Liver (tissue), 9 donors: ENCODE measurements around the gene SREBF2. TPM values are rescaled to one million over a fixed set of nuclear protein-coding genes. Genes with fewer than 3 reads are reported as not detected.

Source experiments
- DNase-seq: peaks from one replicate; pipeline ENCODE4 v3.0.0-alpha.2; 2017; ENCODE audit warnings: low spot score
- H3K27ac ChIP-seq, 2 donors: one replicate each; pipeline ENCODE4 v1.7.0; 2013; ENCODE audit warnings: inconsistent platforms in 2 of 2, low read length in 2 of 2, control low read depth in 1 of 2, low read depth in 1 of 2, mild to moderate bottlenecking in 1 of 2
- H3K27me3 ChIP-seq, 4 donors: one replicate each; pipeline versions ENCODE4 v1.6.1 to v1.7.0; 2013; ENCODE audit warnings: low read length in 3 of 4, inconsistent platforms in 1 of 4, mild to moderate bottlenecking in 1 of 4, moderate library complexity in 1 of 4; ENCODE audit not compliant: control insufficient read depth in 4 of 4, insufficient read depth in 4 of 4
- H3K36me3 ChIP-seq, 4 donors: one replicate each; pipeline versions ENCODE4 v1.6.1 to v1.7.0; 2013; ENCODE audit warnings: low read length in 3 of 4, mild to moderate bottlenecking in 3 of 4, low read depth in 1 of 4, moderate library complexity in 1 of 4; ENCODE audit not compliant: control insufficient read depth in 4 of 4, insufficient read depth in 3 of 4
- H3K4me1 ChIP-seq, 4 donors: one replicate each; pipeline versions ENCODE4 v1.6.1 to v1.7.0; 2013; ENCODE audit warnings: low read length in 3 of 4, mild to moderate bottlenecking in 3 of 4, moderate library complexity in 1 of 4; ENCODE audit not compliant: control insufficient read depth in 4 of 4, insufficient read depth in 4 of 4
- H3K4me3 ChIP-seq, 3 donors: one replicate each; pipeline versions ENCODE4 v1.6.1 to v1.7.0; 2013; ENCODE audit warnings: low read length in 3 of 3, control low read depth in 1 of 3, low read depth in 1 of 3, mild to moderate bottlenecking in 1 of 3
- H3K9ac ChIP-seq, 2 donors: one replicate each; pipeline ENCODE4 v1.7.0; 2013; ENCODE audit warnings: low read length in 2 of 2, mild to moderate bottlenecking in 2 of 2, moderate library complexity in 2 of 2, control low read depth in 1 of 2, low read depth in 1 of 2
- H3K9me3 ChIP-seq, 4 donors: one replicate each; pipeline versions ENCODE4 v1.6.1 to v1.7.0; 2013; ENCODE audit warnings: low read length in 3 of 4; ENCODE audit not compliant: control insufficient read depth in 4 of 4
- ATF3 ChIP-seq: IDR thresholded peaks from 2 replicates; pipeline ENCODE4 v1.6.1; 2016; ENCODE audit warnings: antibody characterized with exemption
- EGR1 ChIP-seq, 2 donors: IDR thresholded peaks; 2 replicates each; pipeline ENCODE4 v1.6.1; 2016 to 2018; ENCODE audit warnings: antibody characterized with exemption in 2 of 2, low read depth in 2 of 2
- FOXA1 ChIP-seq: IDR thresholded peaks from 2 replicates; pipeline ENCODE4 v1.6.1; 2016; ENCODE audit warnings: antibody characterized with exemption
- FOXA2 ChIP-seq: IDR thresholded peaks from 2 replicates; pipeline ENCODE4 v1.6.1; 2016; ENCODE audit warnings: antibody characterized with exemption
- GABPA ChIP-seq, 2 donors: IDR thresholded peaks in 1 of 2; conservative IDR thresholded peaks in 1 of 2; 2 replicates each; pipeline ENCODE4 v1.6.1; 2016; ENCODE audit warnings: antibody characterized with exemption in 2 of 2, mild to moderate bottlenecking in 1 of 2, moderate library complexity in 1 of 2
- HNF4A ChIP-seq, 2 donors: conservative IDR thresholded peaks; 2 replicates each; pipeline ENCODE4 v1.6.1; 2016; ENCODE audit warnings: antibody characterized with exemption in 2 of 2, mild to moderate bottlenecking in 2 of 2
- HNF4G ChIP-seq: IDR thresholded peaks from 2 replicates; pipeline ENCODE4 v1.6.1; 2016; ENCODE audit warnings: antibody characterized with exemption
- JUND ChIP-seq, 2 donors: IDR thresholded peaks; 2 replicates each; pipeline ENCODE4 v1.6.1; 2016; ENCODE audit warnings: antibody characterized with exemption in 2 of 2
- RAD21 ChIP-seq, 2 donors: IDR thresholded peaks; 2 replicates each; pipeline ENCODE4 v1.6.1; 2016; ENCODE audit warnings: antibody characterized with exemption in 2 of 2, mild to moderate bottlenecking in 2 of 2
- RXRA ChIP-seq, 2 donors: IDR thresholded peaks; 2 replicates each; pipeline ENCODE4 v1.6.1; 2017 to 2018; ENCODE audit warnings: antibody characterized with exemption in 2 of 2, mild to moderate bottlenecking in 1 of 2
- SP1 ChIP-seq: IDR thresholded peaks from 2 replicates; pipeline ENCODE4 v1.6.1; 2018; ENCODE audit warnings: antibody characterized with exemption, mild to moderate bottlenecking
- TAF1 ChIP-seq: conservative IDR thresholded peaks from 2 replicates; pipeline ENCODE4 v1.6.1; 2016; ENCODE audit warnings: antibody characterized with exemption, mild to moderate bottlenecking
- YY1 ChIP-seq: IDR thresholded peaks from 2 replicates; pipeline ENCODE4 v1.6.1; 2016; ENCODE audit warnings: antibody characterized with exemption, mild to moderate bottlenecking
- WGBS: extraction: QIAGEN DNeasy Blood & Tissue Kit; methylation state at CpG from one replicate; pipeline ENCODE4 v1.1.7; 2013; 5-methylcytosine and 5-hydroxymethylcytosine counted together
- polyA plus RNA-seq, 2 donors: library from polyadenylated mRNA; stranded (reverse) in 1 of 2; unstranded in 1 of 2; fragments of 200-250 nt in 1 of 2; fragments of >200 nt in 1 of 2; fragmentation: Nextera tagmentation in 1 of 2; extraction: Ambion mirVana in 1 of 2; gene quantifications; one replicate each; pipeline versions ENCODE4 v1.2.1 to v1.2.3, GENCODE V29; 2013 to 2015
- total RNA-seq, 2 donors: library from RNA; depleted of rRNA; stranded (reverse); fragments of >200 nt; gene quantifications; one replicate each; pipeline ENCODE4 v1.2.3, GENCODE V29; 2014
- TF ChIP-seq, protein P1 (sequence below): IDR thresholded peaks from 2 replicates; pipeline ENCODE4 v1.6.1; 2016; ENCODE audit warnings: antibody characterized with exemption, mild to moderate bottlenecking
- TF ChIP-seq, protein P2 (sequence below): fragments of 150-350 bp; IDR thresholded peaks from 2 replicates; pipeline ENCODE4 v1.5.1; 2017; ENCODE audit warnings: improper control_type of control experiment, low read depth, low read length; ENCODE audit not compliant: missing input control
- donor health status: healthy.
- donor health status: healthy.
- donor health status: healthy.
- donor health status: healthy.
- donor health status: healthy.

Gene SREBF2
- total and polyA plus RNA-seq, 4 donors: 18.3 to 69.6 (median 57.3) TPM

GRCh38 chr22:41905411-41906202, 72.7 kb downstream of the SREBF2 start:
- WGBS: 95% methylated on average over 23 of the region's 23 CpGs
- H3K4me3 ChIP-seq: no peak overlapping the region
- TF ChIP-seq, protein P1, sequence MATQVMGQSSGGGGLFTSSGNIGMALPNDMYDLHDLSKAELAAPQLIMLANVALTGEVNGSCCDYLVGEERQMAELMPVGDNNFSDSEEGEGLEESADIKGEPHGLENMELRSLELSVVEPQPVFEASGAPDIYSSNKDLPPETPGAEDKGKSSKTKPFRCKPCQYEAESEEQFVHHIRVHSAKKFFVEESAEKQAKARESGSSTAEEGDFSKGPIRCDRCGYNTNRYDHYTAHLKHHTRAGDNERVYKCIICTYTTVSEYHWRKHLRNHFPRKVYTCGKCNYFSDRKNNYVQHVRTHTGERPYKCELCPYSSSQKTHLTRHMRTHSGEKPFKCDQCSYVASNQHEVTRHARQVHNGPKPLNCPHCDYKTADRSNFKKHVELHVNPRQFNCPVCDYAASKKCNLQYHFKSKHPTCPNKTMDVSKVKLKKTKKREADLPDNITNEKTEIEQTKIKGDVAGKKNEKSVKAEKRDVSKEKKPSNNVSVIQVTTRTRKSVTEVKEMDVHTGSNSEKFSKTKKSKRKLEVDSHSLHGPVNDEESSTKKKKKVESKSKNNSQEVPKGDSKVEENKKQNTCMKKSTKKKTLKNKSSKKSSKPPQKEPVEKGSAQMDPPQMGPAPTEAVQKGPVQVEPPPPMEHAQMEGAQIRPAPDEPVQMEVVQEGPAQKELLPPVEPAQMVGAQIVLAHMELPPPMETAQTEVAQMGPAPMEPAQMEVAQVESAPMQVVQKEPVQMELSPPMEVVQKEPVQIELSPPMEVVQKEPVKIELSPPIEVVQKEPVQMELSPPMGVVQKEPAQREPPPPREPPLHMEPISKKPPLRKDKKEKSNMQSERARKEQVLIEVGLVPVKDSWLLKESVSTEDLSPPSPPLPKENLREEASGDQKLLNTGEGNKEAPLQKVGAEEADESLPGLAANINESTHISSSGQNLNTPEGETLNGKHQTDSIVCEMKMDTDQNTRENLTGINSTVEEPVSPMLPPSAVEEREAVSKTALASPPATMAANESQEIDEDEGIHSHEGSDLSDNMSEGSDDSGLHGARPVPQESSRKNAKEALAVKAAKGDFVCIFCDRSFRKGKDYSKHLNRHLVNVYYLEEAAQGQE: no peak
- TF ChIP-seq JUND (IDR thresholded peaks at IDR 0.05) (no peak), SP1 (no peak)
- H3K4me1 ChIP-seq: peaks cover 6 to 30% (median 23%) of the 10 kb centered on the region in 4 donors
- H3K9me3 ChIP-seq: no peaks in the 10 kb centered on the region
- H3K9ac ChIP-seq: no peak overlapping the region
- H3K27ac ChIP-seq: no peak overlapping the region
- DNase-seq: no peak
- H3K27me3 ChIP-seq: no peaks in the 10 kb centered on the region
- H3K36me3 ChIP-seq: peaks cover 18 to 30% (median 24%) of the 10 kb centered on the region in 4 donors

GRCh38 chr22:41906822-41907221, 73.9 kb downstream of the SREBF2 start:
- no peak for DNase-seq
- H3K4me1 ChIP-seq: peaks cover 10 to 22% (median 17%) of the 10 kb centered on the region in 4 donors
- H3K4me3 ChIP-seq: no peak overlapping the region
- peaks cover 0 to 7% (median 0%) of the 10 kb centered on the region in 4 donors for H3K27me3 ChIP-seq
- 96% methylated on average over 5 of the region's 5 CpGs for WGBS
- TF ChIP-seq YY1: no peak
- no peak for TF ChIP-seq FOXA1
- no peak for TF ChIP-seq TAF1
- no peak for TF ChIP-seq RAD21 (IDR thresholded peaks at IDR 0.05)
- TF ChIP-seq, protein P2, sequence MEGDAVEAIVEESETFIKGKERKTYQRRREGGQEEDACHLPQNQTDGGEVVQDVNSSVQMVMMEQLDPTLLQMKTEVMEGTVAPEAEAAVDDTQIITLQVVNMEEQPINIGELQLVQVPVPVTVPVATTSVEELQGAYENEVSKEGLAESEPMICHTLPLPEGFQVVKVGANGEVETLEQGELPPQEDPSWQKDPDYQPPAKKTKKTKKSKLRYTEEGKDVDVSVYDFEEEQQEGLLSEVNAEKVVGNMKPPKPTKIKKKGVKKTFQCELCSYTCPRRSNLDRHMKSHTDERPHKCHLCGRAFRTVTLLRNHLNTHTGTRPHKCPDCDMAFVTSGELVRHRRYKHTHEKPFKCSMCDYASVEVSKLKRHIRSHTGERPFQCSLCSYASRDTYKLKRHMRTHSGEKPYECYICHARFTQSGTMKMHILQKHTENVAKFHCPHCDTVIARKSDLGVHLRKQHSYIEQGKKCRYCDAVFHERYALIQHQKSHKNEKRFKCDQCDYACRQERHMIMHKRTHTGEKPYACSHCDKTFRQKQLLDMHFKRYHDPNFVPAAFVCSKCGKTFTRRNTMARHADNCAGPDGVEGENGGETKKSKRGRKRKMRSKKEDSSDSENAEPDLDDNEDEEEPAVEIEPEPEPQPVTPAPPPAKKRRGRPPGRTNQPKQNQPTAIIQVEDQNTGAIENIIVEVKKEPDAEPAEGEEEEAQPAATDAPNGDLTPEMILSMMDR: no peak
- no peak for TF ChIP-seq JUND (IDR thresholded peaks at IDR 0.05)
- TF ChIP-seq ATF3: no peak
- TF ChIP-seq, protein P1: no peak
- no peak for TF ChIP-seq RXRA (IDR thresholded peaks at IDR 0.05)
- no peak for TF ChIP-seq FOXA2
- no peak for TF ChIP-seq SP1
- TF ChIP-seq GABPA (IDR thresholded peaks at IDR 0.05 in 1 of 2, conservative IDR thresholded peaks at IDR 0.05 in 1 of 2): no peak
- TF ChIP-seq HNF4G: no peak
- TF ChIP-seq EGR1 (IDR thresholded peaks at IDR 0.05; ENCODE audit: low read depth in 2 of 2): no peak
- TF ChIP-seq HNF4A (conservative IDR thresholded peaks at IDR 0.05): no peak
- H3K9ac ChIP-seq: no peak overlapping the region
- H3K36me3 ChIP-seq: peaks cover 12 to 26% (median 19%) of the 10 kb centered on the region in 4 donors
- H3K9me3 ChIP-seq: no peaks in the 10 kb centered on the region
- H3K27ac ChIP-seq: no peak overlapping the region
